IMR-90 (cell line): Measurements from ENCODE around the gene IFT43. TPM values are rescaled to one million over a fixed set of nuclear protein-coding genes. Genes with fewer than 3 reads are reported as not detected.

Experiments used
- ATAC-seq: fragments of 200-7000 bp; cut with Tn5 transposase; 2 replicates; pipeline ENCODE4 v1.9.1; 2020; ENCODE audit warnings: low read depth, mild to moderate bottlenecking, moderate library complexity
- BruUV-seq: library from RNA; stranded (reverse); fragments of 400-500 nt; replicated peaks from 2 replicates; lab custom pipeline; 2021; lab: Mats Ljungman, UMichigan
- CTCF ChIA-PET: fragments of 300-600 bp; formaldehyde crosslinking; extraction: SDS; loops from one replicate; lab custom pipeline; 2021; ENCODE audit warnings: antibody characterized with exemption; lab: Yijun Ruan, JAX
- POLR2A ChIA-PET: fragments of 300-600 bp; sonication (Branson Sonifier 250); formaldehyde crosslinking; loops from one replicate; lab custom pipeline; 2022; ENCODE audit warnings: antibody characterized with exemption; ENCODE audit not compliant: unreplicated experiment; lab: Charles Lee
- DNase-seq: peaks from one replicate; pipeline ENCODE4 v3.0.0; 2013
- H2AFZ ChIP-seq: replicated peaks from 2 replicates; pipeline ENCODE3; 2013; ENCODE audit warnings: low read length, mild to moderate bottlenecking; ENCODE audit not compliant: poor library complexity
- H2AK5ac ChIP-seq: 2 replicates; pipeline ENCODE4 v1.6.1; 2013; ENCODE audit warnings: low read depth, low read length, inconsistent platforms
- H2AK9ac ChIP-seq: replicated peaks from 2 replicates; pipeline ENCODE3; 2013; ENCODE audit warnings: mild to moderate bottlenecking, low read depth, low read length, moderate library complexity; ENCODE audit not compliant: poor library complexity
- H2BK120ac ChIP-seq: 2 replicates; pipeline ENCODE4 v1.6.1; 2013; ENCODE audit warnings: low read depth, low read length, inconsistent platforms
- H2BK15ac ChIP-seq: 3 replicates; pipeline ENCODE4 v1.6.1; 2013; ENCODE audit warnings: low read depth, low read length, inconsistent platforms
- H2BK20ac ChIP-seq: 2 replicates; pipeline ENCODE4 v1.6.1; 2013; ENCODE audit warnings: low read depth, mild to moderate bottlenecking, inconsistent platforms, low read length, moderate library complexity
- H2BK5ac ChIP-seq: 2 replicates; pipeline ENCODE4 v1.6.1; 2013; ENCODE audit warnings: mild to moderate bottlenecking, low read depth, low read length, inconsistent platforms; ENCODE audit not compliant: poor library complexity, severe bottlenecking
- H3K14ac ChIP-seq: replicated peaks from 2 replicates; pipeline ENCODE4 v1.6.1; 2013; ENCODE audit warnings: low read depth, low read length, inconsistent platforms
- H3K18ac ChIP-seq: 2 replicates; pipeline ENCODE4 v1.6.1; 2013; ENCODE audit warnings: low read depth, low read length, control low read depth
- H3K23ac ChIP-seq: 2 replicates; pipeline ENCODE4 v1.6.1; 2013; ENCODE audit warnings: low read depth, low read length, inconsistent platforms
- H3K27ac ChIP-seq: 2 replicates; pipeline ENCODE4 v1.5.1; 2013; ENCODE audit warnings: mild to moderate bottlenecking, control low read depth, low read length; ENCODE audit not compliant: insufficient read depth
- H3K27me3 ChIP-seq: 2 replicates; pipeline ENCODE4 v1.6.1; 2013; ENCODE audit warnings: low read length; ENCODE audit not compliant: control insufficient read depth, insufficient read depth
- H3K36me3 ChIP-seq: 2 replicates; pipeline ENCODE4 v1.6.1; 2013; ENCODE audit warnings: low read length, mixed read lengths; ENCODE audit not compliant: control insufficient read depth, insufficient read depth
- H3K4ac ChIP-seq: 2 replicates; pipeline ENCODE4 v1.6.1; 2013; ENCODE audit warnings: low read depth, low read length, inconsistent platforms
- H3K4me1 ChIP-seq: 2 replicates; pipeline ENCODE4 v1.6.1; 2013; ENCODE audit warnings: low read length, mixed read lengths; ENCODE audit not compliant: control insufficient read depth, insufficient read depth
- H3K4me2 ChIP-seq: 2 replicates; pipeline ENCODE4 v1.6.1; 2013; ENCODE audit warnings: low read depth, mild to moderate bottlenecking, control low read depth, low read length, moderate library complexity
- H3K4me3 ChIP-seq: 2 replicates; pipeline ENCODE4 v1.5.1; 2013; ENCODE audit warnings: low read depth, mild to moderate bottlenecking, control low read depth, low read length, moderate library complexity; ENCODE audit not compliant: insufficient read depth
- H3K56ac ChIP-seq: 2 replicates; pipeline ENCODE4 v1.6.1; 2013; ENCODE audit warnings: low read length, inconsistent platforms; ENCODE audit not compliant: insufficient read depth; ENCODE audit errors: extremely low read depth
- H3K79me1 ChIP-seq, 2 experiments: 2 replicates each; pipeline ENCODE4 v1.6.1; 2013; ENCODE audit warnings: low read length in 2 of 2, inconsistent platforms in 1 of 2, low read depth in 1 of 2
- H3K9ac ChIP-seq: 2 replicates; pipeline ENCODE4 v1.6.1; 2013; ENCODE audit warnings: low read depth, low read length, control low read depth
- H3K9me1 ChIP-seq: 2 replicates; pipeline ENCODE4 v1.6.1; 2013; ENCODE audit warnings: low read length, inconsistent platforms; ENCODE audit not compliant: insufficient read depth
- H3K9me3 ChIP-seq: 2 replicates; pipeline ENCODE4 v1.6.1; 2013; ENCODE audit warnings: low read length; ENCODE audit not compliant: control insufficient read depth, insufficient read depth
- H4K20me1 ChIP-seq: 2 replicates; pipeline ENCODE4 v1.6.1; 2013; ENCODE audit warnings: low read length, inconsistent platforms; ENCODE audit not compliant: insufficient read depth
- H4K5ac ChIP-seq: 2 replicates; pipeline ENCODE4 v1.6.1; 2013; ENCODE audit warnings: mild to moderate bottlenecking, low read depth, low read length, control low read depth
- H4K8ac ChIP-seq, 2 experiments: 2 replicates each; pipeline ENCODE4 v1.6.1; 2013; ENCODE audit warnings: low read depth in 2 of 2, low read length in 2 of 2, control low read depth in 1 of 2, inconsistent platforms in 1 of 2
- H4K91ac ChIP-seq: 2 replicates; pipeline ENCODE4 v1.6.1; 2013; ENCODE audit warnings: low read depth, low read length, inconsistent platforms; ENCODE audit not compliant: insufficient read depth
- CTCF ChIP-seq: conservative IDR thresholded peaks from 2 replicates; pipeline ENCODE4 v1.5.1; 2012; ENCODE audit warnings: mild to moderate bottlenecking, low read depth, low read length, improper control_type of control experiment
- MXI1 ChIP-seq: IDR thresholded peaks from 2 replicates; pipeline ENCODE4 v1.6.1; 2012; ENCODE audit warnings: low read depth, mild to moderate bottlenecking, low read length, moderate library complexity, borderline replicate concordance
- RCOR1 ChIP-seq: IDR thresholded peaks from 2 replicates; pipeline ENCODE4 v1.6.1; 2012; ENCODE audit warnings: mild to moderate bottlenecking, low read length, improper control_type of control experiment; ENCODE audit not compliant: insufficient replicate concordance
- WGBS, 2 experiments: methylation state at CpG; one replicate each; pipeline versions ENCODE4 v1.1.5 to v1.1.7; 2013; ENCODE audit warnings: missing lambda C conversion rate in 2 of 2; ENCODE audit not compliant: insufficient read length in 1 of 2; ENCODE audit errors: extremely low coverage in 2 of 2; 5-methylcytosine and 5-hydroxymethylcytosine counted together
- dilution Hi-C: fragments of 300-500 bp; cut with HindIII; formaldehyde crosslinking; loops from one replicate; pipeline ENCODE4 v1.14.3; 2018; ENCODE audit warnings: low sequenced_read_pairs; ENCODE audit not compliant: unreplicated experiment
- in situ Hi-C: fragments of 300-500 bp; cut with MboI; formaldehyde crosslinking; loops from 3 replicates; pipeline ENCODE4 v1.14.3; 2019; ENCODE audit warnings: low sequenced_read_pairs, inconsistent platforms, mixed read lengths
- intact Hi-C: fragments of 100-400 bp; cut with micrococcal nuclease; formaldehyde crosslinking; loops from 2 replicates; pipeline ENCODE4 v1.10.0; 2022
- polyA plus RNA-seq, 3 experiments: library from polyadenylated mRNA; depleted of rRNA; stranded (reverse); fragments of >200 nt; gene quantifications; 2 replicates each; pipeline ENCODE4 v1.2.3, GENCODE V29; 2012; ENCODE audit warnings: low replicate concordance in 1 of 3
- total RNA-seq: library from RNA; depleted of rRNA; stranded (reverse); fragments of >200 nt; gene quantifications from 2 replicates; pipeline ENCODE4 v1.2.3, GENCODE V29; 2012

IFT43 gene
- total and polyA plus RNA-seq, 2 of the 4 experiments (the other 2 are of a cell fraction) = 41.4 to 43.2 TPM

- no peak for DNase-seq
- H3K9ac ChIP-seq = no peak overlapping the region
- in situ Hi-C loops = loop anchor here (25.0 kb wide), 1 partner anchor 1069 kb away; no protein-coding TSS in a partner anchor
- no peak overlapping the region for H3K56ac ChIP-seq
- peaks cover 8% of the 10 kb centered on the region for H3K9me1 ChIP-seq
- peak overlapping the region; percentile 32; the same call in 1 of the 3 replicates for H2BK15ac ChIP-seq
- H4K91ac ChIP-seq = no peak overlapping the region; the same call in 1 of the 2 replicates
- H2AK9ac ChIP-seq = no peak overlapping the region
- H3K9me3 ChIP-seq = no peaks in the 10 kb centered on the region
- peaks cover 25% of the 10 kb centered on the region for H3K36me3 ChIP-seq
- 0 out of 2 replicates have a peak overlapping the region, but pooled peaks have one; percentile 9 for H2AK5ac ChIP-seq
- H3K4me3 ChIP-seq = no peak overlapping the region
- no peak overlapping the region for H2AFZ ChIP-seq
- CTCF ChIA-PET = interaction anchor here (1.7 to 2.3 kb wide), 3 partner anchors 11 to 282 kb away, joined by 5 to 7 read pairs (median 7); no protein-coding TSS in a partner anchor
- TF ChIP-seq CTCF = no peak
- TF ChIP-seq RCOR1 = no peak
- no peak for TF ChIP-seq MXI1
- ATAC-seq = no peak
- POLR2A ChIA-PET = no interaction called here
- no peak overlapping the region for H3K23ac ChIP-seq
- WGBS, 2 experiments = no CpG with 5 or more reads among the region's 1 CpG
- no peak overlapping the region; the same call in 1 of the 2 replicates for H3K4me2 ChIP-seq
- dilution Hi-C loops = no loop called here
- peaks cover 8 to 10% of the 10 kb centered on the region in 2 experiments; a peak in 2 of 4 replicates for H3K79me1 ChIP-seq
- H3K4ac ChIP-seq = no peak overlapping the region
- no peak overlapping the region for H3K18ac ChIP-seq
- no peak overlapping the region for H3K14ac ChIP-seq
- no peak overlapping the region for H2BK5ac ChIP-seq
- H3K27me3 ChIP-seq = no peaks in the 10 kb centered on the region
- no peaks in the 10 kb centered on the region; the same call in 1 of the 2 replicates for H4K20me1 ChIP-seq
- no peak overlapping the region for H3K27ac ChIP-seq
- peaks cover 11% of the 10 kb centered on the region for H3K4me1 ChIP-seq
- BruUV-seq = no TSS peak
- H4K5ac ChIP-seq = no peak overlapping the region
- intact Hi-C loops = no loop called here
- H2BK20ac ChIP-seq = peak overlapping the region; percentile 58; the same call in 1 of the 2 replicates
- H4K8ac ChIP-seq = no peak overlapping the region
- H2BK120ac ChIP-seq = 0 out of 2 replicates have a peak overlapping the region, but pooled peaks have one; percentile 44
These were observed 8.0 kb downstream of the IFT43 start for GRCh38 chr14:75993567-75994041.
